Heart left ventricle (tissue), 13 donors: ENCODE measurements around the gene TNNI3.

Experiments
- CTCF ChIP-seq, 12 donors: fragments of 200-600 bp; sonication (generic) in 4 of 12; IDR thresholded peaks; one replicate each; pipeline versions ENCODE4 v1.5.0 to v1.8.0; 2018 to 2022; ENCODE audit warnings: antibody characterized with exemption in 12 of 12, mild to moderate bottlenecking in 5 of 12
- POLR2A ChIP-seq, 2 donors: fragments of 450-650 bp; IDR thresholded peaks; one replicate each; pipeline ENCODE4 v1.6.1; 2017; ENCODE audit warnings: antibody characterized with exemption in 2 of 2, mild to moderate bottlenecking in 2 of 2, moderate library complexity in 2 of 2
- donor health status: ischemic (EF 13 %, LVEDD 7.1; RV severe dilation, severe dysfunction).
- donor health status: DM: no; HTN: yes; CAD: no.
- donor health status: DM: no; HTN: no; CAD: no.
- donor health status: ischemic (EF 25% LVEDD 6.9; RV normal size, moderate dysfunction).
- donor health status: ischemic (EF 25% LVEDD 5.7; RV mildly dilated, moderate dysfunction).
- donor health status: ischemic (EF 35%, LVEDD 5.7; RV mildly dilated, moderate dysfunction).
- donor health status: nonischemic (EF 11% LVEDD 7.7; RV severe dilation, severe dysfunction).
- donor health status: DM: yes; HTN: yes; CAD: no.
- donor health status: PGD.
- donor health status: ischemic (EF 29% LVEDD 5.4; RV normal size, mild dysfunction).
- donor health status: nonischemic (EF 23%, LVEDD 6.1; RV moderate dilation, normal function).

GRCh38 chr19:55131421-55131820 is 26.1 kb downstream of the TNNI3 start:
- no peak for TF ChIP-seq CTCF (IDR thresholded peaks at IDR 0.05)
- TF ChIP-seq POLR2A (IDR thresholded peaks at IDR 0.05): no peak
